Sigmoid colon (tissue), 7 donors: ENCODE data around the gene LRRC7. TPM values are rescaled to one million over a fixed set of nuclear protein-coding genes. Genes with fewer than 3 reads are reported as not detected.

Experiments used
- DNase-seq: peaks from one replicate; pipeline ENCODE4 v3.0.0-alpha.2; 2019
- H3K27ac ChIP-seq, 4 donors: fragments of 200-600 bp; sonication (generic); one replicate each; pipeline ENCODE4 v1.5.1; 2016 to 2019; ENCODE audit warnings: mild to moderate bottlenecking in 1 of 4
- H3K27me3 ChIP-seq, 3 donors: fragments of 200-600 bp; sonication (generic); one replicate each; pipeline ENCODE4 v1.5.1; 2019; ENCODE audit warnings: mild to moderate bottlenecking in 1 of 3
- H3K36me3 ChIP-seq, 4 donors: fragments of 200-600 bp; sonication (generic); one replicate each; pipeline ENCODE4 v1.5.1; 2016 to 2019
- H3K4me1 ChIP-seq, 4 donors: fragments of 200-600 bp; sonication (generic); one replicate each; pipeline ENCODE4 v1.5.1; 2017 to 2019
- H3K4me3 ChIP-seq, 4 donors: fragments of 200-600 bp; sonication (generic); one replicate each; pipeline ENCODE4 v1.5.1; 2017 to 2019; ENCODE audit warnings: mild to moderate bottlenecking in 2 of 4, moderate library complexity in 1 of 4
- H3K9me3 ChIP-seq, 4 donors: fragments of 200-600 bp in 3 of 4; sonication (generic) in 3 of 4; one replicate each; pipeline versions ENCODE4 v1.5.1 to v1.6.1; 2013 to 2019
- EP300 ChIP-seq, 4 donors: sonication (generic); formaldehyde crosslinking; IDR thresholded peaks; one replicate each; pipeline ENCODE4 v1.6.1; 2017; ENCODE audit warnings: antibody characterized with exemption in 4 of 4
- POLR2A ChIP-seq, 2 donors: fragments of 450-650 bp; IDR thresholded peaks; one replicate each; pipeline ENCODE4 v1.6.1; 2016; ENCODE audit warnings: antibody characterized with exemption in 2 of 2, mild to moderate bottlenecking in 2 of 2, moderate library complexity in 2 of 2
- POLR2AphosphoS5 ChIP-seq, 4 donors: sonication (generic); formaldehyde crosslinking; IDR thresholded peaks; one replicate each; pipeline ENCODE4 v1.6.1; 2017; ENCODE audit warnings: antibody characterized with exemption in 4 of 4
- WGBS, 2 donors: extraction: QIAGEN DNeasy Blood & Tissue Kit; methylation state at CpG; one replicate each; pipeline ENCODE4 v1.1.7; 2013; 5-methylcytosine and 5-hydroxymethylcytosine counted together
- intact Hi-C: fragments of 100-400 bp; cut with DNase I; formaldehyde crosslinking; loops from one replicate; pipeline ENCODE4 v1.15.1; 2023
- polyA plus RNA-seq, 3 donors: library from polyadenylated mRNA; stranded (reverse); fragments of 200-250 nt; gene quantifications; one replicate each; pipeline ENCODE4 v1.2.3, GENCODE V29; 2013
- total RNA-seq, 4 donors: library from RNA; depleted of rRNA; stranded (reverse); fragments of >200 nt; gene quantifications; one replicate each; pipeline ENCODE4 v1.1.0, GENCODE V29; 2016
- TF ChIP-seq, protein P1 (sequence below), 4 experiments: fragments of 450-650 bp in 3 of 4; fragments of 200-600 bp in 1 of 4; IDR thresholded peaks; one replicate each; pipeline ENCODE4 v1.5.1; 2016 to 2019; ENCODE audit warnings: antibody characterized with exemption in 4 of 4, mild to moderate bottlenecking in 3 of 4, moderate library complexity in 2 of 4
- donor health status: healthy with polysubstance abuse.
- donor health status: Bipolar disorder and iron deficiency.
- donor health status: healthy.

Gene LRRC7
- total and polyA plus RNA-seq, 7 donors, result 0.16 to 1.9 (median 0.41) TPM; not detected in 2

DNA sequence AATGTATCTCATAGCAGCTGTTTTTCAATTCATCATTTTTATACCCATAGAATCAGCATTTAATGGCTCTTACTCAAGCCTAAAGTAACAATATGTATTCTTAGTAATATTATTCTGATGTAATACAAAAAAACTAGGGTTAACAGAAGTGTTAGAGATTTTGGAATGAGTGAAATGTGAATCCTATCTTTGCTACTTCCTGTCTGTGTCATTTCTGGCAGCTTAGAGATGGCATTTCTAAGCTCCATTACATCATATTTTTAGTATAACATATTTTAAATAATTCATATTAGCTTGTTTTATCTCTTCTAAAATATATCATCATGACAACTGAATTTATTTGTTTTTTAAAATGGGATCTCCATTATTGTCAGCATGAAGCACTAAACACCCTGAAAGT, 90.2 kb downstream of the LRRC7 start:
- Histone ChIP-seq H3K9me3 (no peaks in the 10 kb centered on the region), H3K36me3 (no peaks in the 10 kb centered on the region), H3K4me1 (no peaks in the 10 kb centered on the region), H3K27me3 (no peaks in the 10 kb centered on the region), H3K4me3 (no peak overlapping the region), H3K27ac (no peak overlapping the region)
- intact Hi-C loops, result no loop called here
- no peak for TF ChIP-seq POLR2AphosphoS5 (IDR thresholded peaks at IDR 0.05)
- TF ChIP-seq POLR2A (IDR thresholded peaks at IDR 0.05), result no peak
- TF ChIP-seq, protein P1, sequence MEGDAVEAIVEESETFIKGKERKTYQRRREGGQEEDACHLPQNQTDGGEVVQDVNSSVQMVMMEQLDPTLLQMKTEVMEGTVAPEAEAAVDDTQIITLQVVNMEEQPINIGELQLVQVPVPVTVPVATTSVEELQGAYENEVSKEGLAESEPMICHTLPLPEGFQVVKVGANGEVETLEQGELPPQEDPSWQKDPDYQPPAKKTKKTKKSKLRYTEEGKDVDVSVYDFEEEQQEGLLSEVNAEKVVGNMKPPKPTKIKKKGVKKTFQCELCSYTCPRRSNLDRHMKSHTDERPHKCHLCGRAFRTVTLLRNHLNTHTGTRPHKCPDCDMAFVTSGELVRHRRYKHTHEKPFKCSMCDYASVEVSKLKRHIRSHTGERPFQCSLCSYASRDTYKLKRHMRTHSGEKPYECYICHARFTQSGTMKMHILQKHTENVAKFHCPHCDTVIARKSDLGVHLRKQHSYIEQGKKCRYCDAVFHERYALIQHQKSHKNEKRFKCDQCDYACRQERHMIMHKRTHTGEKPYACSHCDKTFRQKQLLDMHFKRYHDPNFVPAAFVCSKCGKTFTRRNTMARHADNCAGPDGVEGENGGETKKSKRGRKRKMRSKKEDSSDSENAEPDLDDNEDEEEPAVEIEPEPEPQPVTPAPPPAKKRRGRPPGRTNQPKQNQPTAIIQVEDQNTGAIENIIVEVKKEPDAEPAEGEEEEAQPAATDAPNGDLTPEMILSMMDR (IDR thresholded peaks at IDR 0.05), result no peak
- no peak for TF ChIP-seq EP300 (IDR thresholded peaks at IDR 0.05)
- no peak for DNase-seq

DNA sequence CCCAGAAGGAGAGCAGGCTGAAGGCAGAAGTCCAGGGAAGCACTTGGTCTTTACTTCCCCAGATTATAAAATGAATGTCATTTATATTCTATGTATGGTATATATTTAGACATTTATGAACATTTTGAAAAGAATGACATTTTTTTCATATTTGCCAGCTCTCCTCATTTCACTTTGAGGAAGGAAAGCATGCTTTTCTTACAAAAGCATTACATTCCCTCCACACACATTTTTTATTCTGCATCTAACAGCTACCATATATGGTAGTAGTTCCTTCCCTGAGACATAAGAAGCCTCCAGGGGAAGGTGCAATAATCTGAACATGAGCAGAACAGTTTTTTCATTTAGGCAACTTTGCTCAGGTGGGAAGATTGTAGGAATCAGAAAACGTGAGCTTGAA, 94.0 kb downstream of the LRRC7 start:
- TF ChIP-seq, protein P1 (IDR thresholded peaks at IDR 0.05), result no peak
- no peak for TF ChIP-seq EP300 (IDR thresholded peaks at IDR 0.05)
- H3K27ac ChIP-seq, result no peak overlapping the region
- no peak overlapping the region for H3K4me3 ChIP-seq
- no peaks in the 10 kb centered on the region for H3K27me3 ChIP-seq
- WGBS, 2 donors, result 42 to 67% methylated on average over 1 of the region's 1 CpG
- no peaks in the 10 kb centered on the region for H3K36me3 ChIP-seq
- DNase-seq, result no peak
- H3K9me3 ChIP-seq, result peaks cover 0 to 2% (median 0%) of the 10 kb centered on the region in 4 donors
- intact Hi-C loops, result no loop called here
- H3K4me1 ChIP-seq, result no peaks in the 10 kb centered on the region

DNA sequence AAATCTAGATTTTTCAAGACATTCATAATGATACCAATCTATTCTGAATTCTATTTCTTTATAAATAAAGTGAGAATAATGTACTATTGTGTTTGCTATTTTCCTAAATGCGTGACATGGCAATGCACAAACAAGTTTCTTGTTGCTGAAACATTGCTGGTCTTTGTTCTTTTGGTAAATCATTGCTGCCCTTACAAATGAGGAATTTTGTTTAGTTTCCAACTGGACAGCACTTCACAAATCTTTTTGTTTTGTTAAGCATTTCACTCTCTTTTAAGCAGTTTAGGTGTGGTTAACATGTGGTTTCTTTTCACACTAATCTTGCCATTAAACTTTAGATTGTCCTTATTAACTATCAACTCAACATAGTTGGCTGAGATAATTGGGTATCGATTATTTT, 94.6 kb downstream of the LRRC7 start:
- no peak overlapping the region for H3K4me3 ChIP-seq
- H3K27me3 ChIP-seq, result no peaks in the 10 kb centered on the region
- intact Hi-C loops, result no loop called here
- H3K4me1 ChIP-seq, result no peaks in the 10 kb centered on the region
- no peak overlapping the region for H3K27ac ChIP-seq
- 82 to 83% methylated on average over 2 of the region's 2 CpGs for WGBS, 2 donors
- no peaks in the 10 kb centered on the region for H3K36me3 ChIP-seq
- no peak for TF ChIP-seq EP300 (IDR thresholded peaks at IDR 0.05)
- TF ChIP-seq POLR2A (IDR thresholded peaks at IDR 0.05), result no peak
- TF ChIP-seq POLR2AphosphoS5 (IDR thresholded peaks at IDR 0.05), result no peak
- TF ChIP-seq, protein P1 (IDR thresholded peaks at IDR 0.05), result no peak
- DNase-seq, result no peak
- H3K9me3 ChIP-seq, result peaks cover 0 to 2% (median 0%) of the 10 kb centered on the region in 4 donors

DNA sequence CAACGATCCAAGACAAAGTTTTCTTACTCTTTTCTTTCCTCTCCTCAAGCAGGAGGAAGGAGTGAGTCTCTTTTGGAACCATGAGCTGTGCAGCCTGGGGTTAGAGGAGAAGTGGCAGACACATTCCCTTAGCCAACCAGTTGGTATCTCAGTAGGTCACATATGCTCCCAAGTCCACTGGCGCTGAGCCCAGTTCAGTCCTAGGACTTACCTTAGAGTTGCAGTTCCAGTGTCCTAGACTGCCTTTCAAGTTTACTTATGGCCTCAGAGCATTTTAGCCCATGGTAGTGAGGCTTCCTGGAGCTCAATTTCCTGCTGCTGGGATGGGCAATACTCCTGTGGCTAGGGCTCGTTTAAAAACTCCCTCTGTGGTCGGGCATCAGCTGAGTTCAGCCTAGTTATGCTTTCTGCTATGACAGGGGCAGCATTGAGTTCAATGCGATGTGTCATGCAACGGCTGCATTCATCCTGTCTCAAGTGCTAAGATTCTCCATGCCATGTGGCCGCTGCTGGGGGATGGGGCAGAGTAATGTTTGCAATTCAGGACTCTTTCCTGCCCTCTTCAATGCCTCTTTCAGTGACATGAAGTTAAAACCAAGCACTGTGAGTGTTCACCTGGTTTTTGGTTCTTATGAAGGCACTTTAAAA, 103.8 kb downstream of the LRRC7 start:
- no peaks in the 10 kb centered on the region for H3K27me3 ChIP-seq
- H3K4me1 ChIP-seq, result no peaks in the 10 kb centered on the region
- H3K4me3 ChIP-seq, result no peak overlapping the region
- no peak overlapping the region for H3K27ac ChIP-seq
- 78 to 83% methylated on average over 7 of the region's 7 CpGs for WGBS, 2 donors
- intact Hi-C loops, result no loop called here
- DNase-seq, result no peak
- H3K36me3 ChIP-seq, result no peaks in the 10 kb centered on the region
- TF ChIP-seq EP300 (IDR thresholded peaks at IDR 0.05) (no peak), POLR2AphosphoS5 (IDR thresholded peaks at IDR 0.05) (no peak), POLR2A (IDR thresholded peaks at IDR 0.05) (no peak)
- TF ChIP-seq, protein P1 (IDR thresholded peaks at IDR 0.05), result no peak
- peaks cover 0 to 2% (median 0%) of the 10 kb centered on the region in 4 donors for H3K9me3 ChIP-seq

DNA sequence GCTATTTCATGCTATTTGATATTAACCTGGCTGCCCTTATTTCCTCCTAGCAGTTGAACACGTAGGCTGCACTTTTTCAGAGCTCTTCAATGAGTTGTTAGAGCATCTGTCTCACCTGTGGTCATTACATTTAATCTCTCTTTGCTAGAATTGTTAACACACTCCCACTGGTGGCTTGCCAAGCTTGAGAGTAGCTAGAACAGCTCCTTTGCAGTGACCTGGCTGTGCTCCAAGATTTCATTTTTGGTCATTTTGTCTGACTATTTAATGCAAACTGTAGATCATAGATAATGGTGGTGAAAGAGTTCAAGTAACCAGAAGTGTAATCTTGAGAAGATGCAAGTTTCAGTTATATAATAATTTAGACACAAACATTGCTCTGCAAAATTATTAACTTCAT, 105.6 kb downstream of the LRRC7 start:
- whole genome bisulfite sequencing, 2 donors, result 11 to 55% methylated on average over 1 of the region's 1 CpG
- DNase-seq, result no peak
- H3K4me3 ChIP-seq, result no peak overlapping the region
- intact Hi-C loops, result no loop called here
- no peaks in the 10 kb centered on the region for H3K4me1 ChIP-seq
- no peaks in the 10 kb centered on the region for H3K27me3 ChIP-seq
- no peaks in the 10 kb centered on the region for H3K36me3 ChIP-seq
- H3K9me3 ChIP-seq, result no peaks in the 10 kb centered on the region
- H3K27ac ChIP-seq, result no peak overlapping the region
- TF ChIP-seq, protein P1 (IDR thresholded peaks at IDR 0.05), result no peak
- no peak for TF ChIP-seq POLR2AphosphoS5 (IDR thresholded peaks at IDR 0.05)
- no peak for TF ChIP-seq EP300 (IDR thresholded peaks at IDR 0.05)
- TF ChIP-seq POLR2A (IDR thresholded peaks at IDR 0.05), result no peak
